Stimulated activated CD4-positive, alpha-beta T cell treated with anti-CD3 and anti-CD28 coated beads, Interleukin-1b, Interleukin-23, amount 100 ng/mL, for 48 hours (primary cell): Measurements from ENCODE around the gene SGTA.
"Not testable (repeated sequence)": the region's sequence is repeated elsewhere in the genome, so short reads cannot be mapped to it uniquely, and the experiment has no call there.

ENCODE experiments used
- DNase-seq: peaks from one replicate; pipeline ENCODE4 v3.0.0-alpha.2; 2020

Gene SGTA

DNA sequence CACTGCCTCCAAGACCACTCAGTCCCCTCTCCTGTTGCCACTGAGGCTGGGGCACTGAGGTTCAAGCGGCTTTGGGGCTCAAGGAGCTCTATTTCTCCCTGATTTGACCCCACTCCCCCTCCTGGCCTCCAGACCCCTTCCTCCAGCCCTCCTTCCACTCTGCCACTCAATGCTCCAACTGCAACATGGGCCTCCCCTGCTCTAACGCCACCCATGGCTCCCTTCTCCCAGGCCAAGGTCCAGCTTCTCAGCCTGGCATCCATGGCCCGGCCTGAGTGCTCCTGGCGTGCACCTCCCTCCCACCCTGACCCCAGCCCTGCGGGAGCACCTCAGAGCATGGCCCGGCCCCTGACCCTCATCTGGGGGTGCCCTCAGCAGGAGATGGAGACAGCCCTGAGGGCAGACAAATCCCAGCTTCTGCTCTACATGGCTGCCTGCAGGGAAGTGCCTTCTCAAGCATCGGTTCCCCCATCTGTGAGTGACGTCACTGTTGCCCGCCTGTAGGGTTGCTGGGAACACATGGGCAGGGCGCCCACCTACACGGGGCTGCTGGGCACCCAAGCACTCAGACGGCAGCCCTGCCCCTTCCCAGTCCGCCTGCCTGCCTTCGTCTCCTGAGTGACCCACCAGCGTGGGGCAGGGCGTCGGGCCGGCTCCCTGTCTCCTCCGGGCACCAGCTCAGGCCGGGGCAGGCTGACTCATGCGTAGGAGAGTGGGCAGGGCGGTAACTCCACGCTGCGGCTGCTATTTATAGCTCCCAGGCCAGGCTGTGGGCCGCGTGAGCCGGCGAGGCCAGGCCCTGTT is 60.3 kb downstream of the SGTA start:
- no peak for DNase-seq

DNA sequence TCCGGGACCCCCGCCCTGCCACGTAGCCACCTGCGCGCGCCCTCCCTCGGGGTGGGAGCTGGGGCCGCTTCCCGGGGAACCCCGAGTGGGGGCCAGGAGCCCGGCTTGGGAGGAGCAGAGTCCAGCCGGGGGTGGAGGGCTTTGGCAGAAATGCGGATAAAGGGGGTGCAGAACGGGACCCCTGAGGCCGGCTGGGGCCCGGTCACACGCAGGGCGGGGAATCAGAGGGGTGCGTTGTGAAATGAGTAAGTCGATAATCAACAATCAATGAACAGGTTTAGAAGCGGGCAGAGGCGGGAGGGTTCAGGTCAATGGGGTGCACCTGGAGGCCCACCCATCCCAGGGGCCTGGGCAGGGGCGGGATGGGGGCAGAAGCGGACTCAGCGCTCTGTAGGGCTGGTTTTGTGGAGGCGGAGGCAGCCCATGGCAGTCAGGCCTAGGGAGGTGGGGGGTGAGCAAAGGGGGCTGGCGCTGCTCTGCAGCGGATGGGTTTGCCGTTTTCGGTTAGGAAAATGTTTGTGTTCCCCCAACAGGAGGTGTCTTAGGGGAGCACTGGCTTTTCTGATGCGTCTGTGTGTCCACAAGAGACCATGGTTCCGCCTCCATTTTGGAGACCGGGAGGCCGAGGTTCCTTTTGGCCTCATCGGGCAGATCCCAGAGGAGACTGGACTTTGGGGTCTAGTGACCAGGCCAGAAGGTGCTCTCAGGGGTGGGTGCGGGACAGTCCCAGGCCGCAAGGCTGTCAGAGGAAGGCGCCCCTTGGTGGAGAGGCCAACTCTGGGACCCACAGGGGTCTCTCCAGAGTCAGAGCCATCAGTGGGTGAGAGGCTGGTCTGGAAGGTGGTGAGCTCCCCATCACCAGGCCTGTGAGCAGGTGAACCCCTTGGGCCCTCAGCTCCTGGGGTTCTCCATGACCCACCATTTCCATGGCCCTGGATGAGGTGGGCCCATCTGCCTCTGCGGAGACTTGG is 61.2 kb downstream of the SGTA start:
- DNase-seq: no peak

DNA sequence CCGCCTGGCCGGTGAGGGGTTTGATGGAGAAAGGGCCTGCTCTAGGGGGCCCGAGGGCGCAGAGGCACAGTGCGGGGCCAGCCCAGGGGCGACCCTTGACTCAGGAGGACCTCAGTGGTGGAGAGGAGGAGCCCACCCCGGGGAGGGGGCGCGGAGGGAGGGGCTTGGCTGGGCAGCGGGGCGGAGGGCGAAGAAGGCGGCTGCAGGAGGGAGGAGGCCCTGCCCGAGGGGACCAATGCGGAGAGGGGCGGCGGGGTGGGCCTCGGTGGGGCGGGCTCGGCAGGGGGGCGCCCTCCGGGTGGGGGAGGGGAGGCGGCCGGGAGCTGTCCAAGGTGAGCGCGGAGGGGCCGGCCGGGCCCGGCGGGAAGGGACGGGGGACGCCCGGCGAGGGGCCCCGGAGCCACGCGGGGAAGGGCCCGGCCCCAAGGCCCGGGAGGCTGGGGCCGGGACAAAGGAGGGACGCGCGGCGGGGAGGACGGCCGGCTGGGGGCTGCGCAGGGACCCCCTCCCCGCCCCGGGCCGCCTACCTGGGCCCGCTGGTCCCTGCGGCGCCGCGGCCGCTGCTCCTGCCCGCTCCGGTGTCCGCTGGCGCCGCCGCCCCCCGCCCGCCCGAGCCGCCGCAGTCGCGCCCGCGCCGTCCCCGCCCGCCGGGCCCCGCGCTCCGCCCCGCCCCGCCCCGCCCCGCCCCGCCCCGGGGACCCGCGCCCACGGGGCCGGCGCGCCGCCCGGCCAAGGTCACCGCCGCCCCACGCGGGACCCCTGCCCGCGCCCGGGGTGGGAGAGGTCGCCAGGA is 62.1 kb downstream of the SGTA start, which contains the start of gene DIRAS1:
Gene DIRAS1, minus strand, starts transcription at position 596 of the 793 bp plus-strand sequence. CDS start 3,566 bp downstream, outside the sequence.
- no peak for DNase-seq

DNA sequence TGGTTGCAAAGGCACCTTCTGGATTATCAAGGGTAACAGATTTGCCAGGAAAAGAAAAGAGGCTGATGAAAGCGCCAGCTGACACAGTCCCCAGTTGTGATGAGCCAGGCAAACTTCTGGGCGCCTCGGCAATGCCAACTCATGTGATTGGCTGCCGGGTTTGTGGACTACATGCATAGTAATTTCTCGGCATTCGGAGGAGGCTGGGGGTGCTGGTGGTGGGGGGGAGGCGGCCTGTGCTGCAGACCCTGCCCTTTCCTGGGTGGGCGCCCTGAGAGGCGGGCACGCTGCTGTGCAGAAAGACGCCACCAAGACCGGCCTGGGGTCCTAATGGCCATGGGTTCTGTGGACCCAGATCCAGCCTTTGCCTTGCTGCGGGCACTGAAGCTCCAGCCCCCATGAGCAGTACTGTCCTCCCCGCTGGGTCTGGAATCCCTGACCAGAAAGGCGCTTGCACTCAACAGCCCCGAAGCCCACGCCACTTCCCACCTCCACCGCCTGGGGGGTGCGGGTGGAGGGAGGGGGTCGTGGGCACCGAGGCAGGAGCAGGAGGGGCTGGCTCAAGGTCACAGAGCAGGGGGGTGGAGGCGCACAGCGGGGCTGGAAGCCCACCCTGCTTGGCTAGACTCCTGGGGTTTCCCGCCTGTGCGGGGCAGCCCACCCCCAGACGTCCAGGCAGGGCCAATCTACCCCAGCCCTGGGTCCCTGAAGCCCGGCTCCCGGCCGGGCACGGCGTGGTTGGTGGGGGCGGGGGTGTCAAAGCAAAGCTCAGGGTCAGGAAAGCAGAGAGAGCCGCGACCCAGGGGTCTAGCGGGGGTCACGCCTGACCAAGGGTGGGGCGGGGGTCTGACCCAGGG is 62.9 kb downstream of the SGTA start:
- no peak for DNase-seq

DNA sequence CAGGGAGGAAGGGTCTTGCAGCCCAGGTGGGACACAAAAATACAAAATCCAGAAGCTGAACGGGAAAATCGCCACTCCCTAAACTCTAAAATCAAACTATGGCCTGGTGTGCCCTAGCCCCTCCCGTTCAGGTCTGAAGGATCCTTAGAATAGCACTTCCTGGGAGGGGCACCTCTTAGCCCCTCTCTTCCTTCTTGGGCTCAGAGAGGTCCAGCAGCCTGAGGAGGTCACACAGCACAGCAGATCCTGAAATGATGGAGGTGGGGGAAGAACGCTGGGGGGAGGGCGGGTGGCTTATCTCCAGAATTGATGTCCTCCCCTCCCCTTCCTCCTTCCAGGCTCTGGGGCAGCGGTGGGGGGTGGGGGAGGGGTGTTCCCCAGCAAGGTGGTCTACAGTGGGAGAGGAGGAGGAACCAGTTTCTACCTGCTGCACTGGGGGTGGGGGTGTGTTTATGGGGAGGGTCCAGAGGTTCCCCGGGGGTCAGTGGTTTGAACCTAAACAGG is 63.8 kb downstream of the SGTA start:
- DNase-seq: no peak

DNA sequence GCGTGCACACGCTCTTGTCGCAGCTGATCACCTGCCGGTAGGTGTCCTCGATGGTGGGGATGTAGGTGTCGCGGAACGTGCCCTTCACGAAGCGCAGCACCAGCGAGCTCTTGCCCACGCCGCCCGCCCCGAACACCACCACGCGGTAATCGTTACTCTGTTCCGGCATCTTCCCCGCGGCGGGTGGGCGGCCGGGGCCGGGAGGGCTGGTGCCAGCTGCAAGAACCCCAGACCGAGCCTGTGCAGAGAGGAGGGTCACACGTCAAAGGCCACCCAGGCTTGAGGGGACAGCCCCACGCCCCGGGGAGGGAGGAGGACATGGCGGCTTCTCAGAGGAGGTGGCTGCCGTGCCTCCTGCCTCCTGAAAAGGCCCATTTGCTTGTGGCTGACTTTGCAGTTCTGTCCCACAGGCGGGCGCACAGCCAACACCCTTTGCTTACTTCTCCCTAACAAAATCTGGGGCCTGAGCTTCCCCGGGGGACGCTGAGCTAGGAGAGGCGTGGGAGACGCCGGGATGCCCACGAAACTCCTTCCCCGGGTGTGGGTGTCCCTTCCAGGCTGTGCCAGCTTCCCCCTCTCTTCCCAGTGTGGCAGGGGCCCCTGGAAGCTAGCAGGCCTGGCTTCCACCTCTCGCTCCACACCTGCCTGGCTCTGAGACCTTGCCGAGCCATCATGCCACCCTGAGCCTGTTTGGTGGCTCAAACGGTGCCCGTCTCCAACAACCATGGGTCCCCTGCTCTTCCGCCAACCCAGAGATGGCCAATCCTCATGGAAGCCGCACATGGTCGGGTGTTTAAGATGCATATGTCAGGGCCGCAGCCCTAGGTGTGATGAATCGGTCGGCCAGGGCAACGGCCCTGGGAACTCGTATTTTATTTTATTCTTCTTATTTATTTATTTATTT is 65.2 kb downstream of the SGTA start:
- DNase-seq: no peak

DNA sequence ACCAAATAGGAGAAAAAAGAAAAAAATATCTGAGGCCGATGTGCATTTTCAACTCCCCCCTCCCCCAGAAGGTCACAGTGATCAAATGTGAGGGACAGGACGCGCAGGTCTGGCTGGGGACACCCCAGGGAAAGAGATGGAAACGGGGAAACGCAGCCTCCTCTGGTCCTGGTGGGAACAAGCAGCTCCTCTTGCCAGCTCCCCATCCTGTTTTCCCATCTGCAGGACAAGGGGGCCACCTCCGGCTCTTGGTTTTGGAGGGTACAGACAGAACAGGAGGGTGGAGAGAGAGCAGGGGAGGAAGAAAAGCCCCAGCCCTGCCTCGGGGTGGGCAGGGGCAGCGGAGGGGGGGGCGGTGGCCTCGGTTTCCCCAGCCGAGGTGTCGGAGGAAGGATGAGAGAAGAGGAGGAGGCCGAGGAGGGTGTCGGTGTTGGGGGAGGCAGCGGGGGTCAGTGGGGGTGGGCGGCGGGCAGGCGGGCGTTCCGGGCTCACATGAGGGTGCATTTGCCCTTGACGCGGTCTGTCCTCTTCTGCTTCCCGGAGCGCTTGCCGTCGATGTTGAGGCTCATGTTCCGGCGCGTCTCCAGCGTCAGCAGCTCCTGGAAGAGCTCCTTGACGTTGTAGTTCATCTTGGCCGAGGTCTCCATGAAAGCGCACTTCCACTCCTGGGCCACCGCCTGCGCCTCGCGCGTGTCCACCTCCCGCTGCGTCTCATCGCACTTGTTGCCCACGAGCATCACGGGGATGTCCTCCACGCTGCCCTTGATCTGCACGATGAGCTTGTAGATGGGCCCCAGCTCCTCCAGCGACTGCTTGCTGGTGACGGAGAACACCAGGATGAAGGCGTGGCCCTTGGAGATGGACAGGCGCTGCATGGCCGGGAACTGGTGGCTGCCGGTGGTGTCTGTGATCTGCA is 66.1 kb downstream of the SGTA start:
- DNase-seq: no peak

DNA sequence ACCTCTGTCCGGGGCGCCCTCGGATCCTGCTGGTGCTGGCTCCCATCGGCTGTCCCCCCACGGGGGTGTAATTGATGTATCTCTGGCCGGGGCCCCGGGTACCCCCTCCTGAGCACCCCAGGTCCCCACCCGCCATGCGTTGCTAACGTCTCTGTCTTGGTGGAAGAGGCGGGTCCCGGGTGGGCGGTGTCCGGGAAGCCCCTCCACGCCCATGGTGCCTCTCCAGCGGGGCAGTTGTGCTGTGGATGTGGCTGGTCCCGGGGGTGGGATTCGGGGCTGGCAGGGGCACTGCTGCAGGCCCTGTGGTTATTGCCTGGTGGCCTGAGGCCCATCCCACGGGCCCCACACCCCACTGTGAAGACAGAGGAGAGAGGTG is 66.8 kb downstream of the SGTA start:
- no peak for DNase-seq

DNA sequence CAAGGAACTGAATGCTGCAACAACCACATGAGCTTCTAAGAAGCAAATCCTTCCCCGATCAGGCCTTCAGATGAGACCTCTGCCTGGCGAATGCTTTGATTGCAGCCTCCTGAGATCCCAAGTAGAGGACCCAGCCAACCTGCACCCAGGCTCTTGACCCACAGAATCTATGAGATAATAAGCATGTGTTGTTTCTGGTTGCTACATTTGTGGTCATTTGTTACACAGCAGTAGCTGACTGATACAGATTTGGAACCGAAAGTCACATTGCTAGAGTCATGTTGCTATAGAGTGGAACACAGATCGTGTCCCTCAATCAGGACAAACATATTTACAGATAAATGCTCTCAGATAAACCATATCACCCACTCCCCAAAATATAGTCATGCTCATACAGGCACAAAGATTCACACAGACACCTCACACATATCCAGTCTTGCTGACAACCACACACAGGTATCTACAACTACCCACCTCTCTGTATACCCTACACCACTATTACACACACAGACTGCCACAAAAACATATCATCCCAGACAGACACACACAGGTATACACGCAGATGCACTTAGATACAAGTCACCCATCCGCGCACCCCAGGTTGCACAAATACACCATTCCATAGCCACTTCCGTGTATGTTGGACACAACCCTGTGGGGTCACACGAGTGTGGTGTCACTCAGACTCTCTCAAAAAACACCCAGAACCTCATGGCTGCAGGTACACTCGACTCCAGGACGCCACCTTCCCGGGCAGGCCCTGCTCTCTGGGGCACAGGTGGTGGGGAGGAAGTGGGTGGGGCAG is 67.4 kb downstream of the SGTA start:
- no peak for DNase-seq

DNA sequence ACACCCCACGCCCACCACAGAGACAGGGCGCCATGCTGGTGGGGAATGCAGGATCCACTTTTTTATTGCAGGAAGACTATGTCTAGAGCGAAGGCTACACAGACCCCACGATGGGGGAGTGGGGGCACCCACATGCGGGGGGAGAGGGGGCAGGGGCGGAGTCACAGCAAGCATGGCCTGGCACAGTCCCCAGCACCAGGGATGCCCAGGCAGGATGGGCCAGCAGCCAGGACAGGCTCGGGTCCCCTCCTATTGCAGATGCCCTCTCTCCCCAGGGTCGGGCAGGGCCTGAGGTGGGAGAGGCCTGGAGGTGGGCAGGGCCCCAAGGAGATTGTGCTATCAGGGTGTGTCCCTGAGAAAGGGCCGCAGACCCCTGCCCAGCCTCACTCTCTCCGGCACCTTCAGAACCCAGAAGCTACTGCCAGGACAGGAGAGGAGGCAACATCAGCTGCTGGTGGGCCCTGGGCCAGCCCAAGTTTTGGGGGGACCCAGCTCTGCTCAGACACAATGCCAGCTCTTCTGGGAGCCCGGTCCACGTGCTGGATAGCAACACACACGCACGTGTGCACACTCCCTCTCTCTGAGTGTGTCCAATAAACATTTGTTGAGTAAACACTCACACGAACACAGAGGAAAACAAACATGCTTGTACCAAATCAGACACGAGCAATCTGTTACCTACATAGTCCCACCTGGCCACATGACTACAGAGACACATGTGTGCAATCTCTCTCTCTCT is 68.4 kb downstream of the SGTA start:
- DNase-seq: no peak

DNA sequence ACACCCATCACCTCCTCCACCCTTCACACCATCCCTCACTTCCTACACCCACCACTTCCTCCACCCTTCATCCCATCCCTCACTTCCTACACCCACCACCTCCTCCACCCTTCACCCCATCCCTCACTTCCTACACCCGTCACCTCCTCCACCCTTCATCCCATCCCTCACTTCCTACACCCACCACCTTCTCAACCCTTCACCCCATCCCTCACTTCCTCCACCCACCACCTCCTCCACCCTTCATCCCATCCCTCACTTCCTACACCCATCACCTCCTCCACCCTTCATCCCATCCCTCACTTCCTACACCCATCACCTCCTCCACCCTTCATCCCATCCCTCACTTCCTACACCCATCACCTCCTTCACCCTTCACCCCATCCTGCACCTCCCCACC is 69.0 kb downstream of the SGTA start:
- DNase-seq: not testable (repeated sequence)

DNA sequence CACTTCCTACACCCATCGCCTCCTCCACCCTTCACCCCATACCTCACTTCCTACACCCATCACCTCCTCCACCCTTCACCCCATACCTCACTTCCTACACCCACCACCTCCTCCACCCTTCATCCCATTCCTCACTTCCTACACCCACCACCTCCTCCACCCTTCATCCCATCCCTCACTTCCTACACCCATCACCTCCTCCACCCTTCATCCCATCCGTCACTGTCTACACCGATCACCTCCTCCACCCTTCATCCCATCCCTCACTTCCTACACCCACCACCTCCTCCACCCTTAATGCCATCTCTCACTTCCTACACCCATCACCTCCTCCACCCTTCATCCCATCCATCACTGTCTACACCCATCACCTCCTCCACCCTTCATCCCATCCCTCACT is 69.9 kb downstream of the SGTA start:
- DNase-seq: not testable (repeated sequence)

DNA sequence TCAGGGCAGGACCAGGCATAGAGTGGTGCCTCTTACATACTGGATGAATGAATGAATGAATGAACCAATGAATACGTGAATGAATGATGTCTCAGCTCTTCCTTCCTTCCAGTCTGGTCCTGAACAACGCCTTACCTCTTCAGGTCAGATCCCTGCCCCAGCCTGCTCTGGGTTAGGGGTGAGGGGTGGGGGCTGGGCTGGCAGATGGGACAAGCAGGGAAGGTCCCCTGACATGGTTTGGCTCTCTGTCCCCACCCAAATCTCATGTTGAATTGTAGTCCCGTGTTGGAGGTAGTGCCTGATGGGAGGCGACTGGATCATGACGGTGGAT is 71.2 kb downstream of the SGTA start:
- no peak for DNase-seq

DNA sequence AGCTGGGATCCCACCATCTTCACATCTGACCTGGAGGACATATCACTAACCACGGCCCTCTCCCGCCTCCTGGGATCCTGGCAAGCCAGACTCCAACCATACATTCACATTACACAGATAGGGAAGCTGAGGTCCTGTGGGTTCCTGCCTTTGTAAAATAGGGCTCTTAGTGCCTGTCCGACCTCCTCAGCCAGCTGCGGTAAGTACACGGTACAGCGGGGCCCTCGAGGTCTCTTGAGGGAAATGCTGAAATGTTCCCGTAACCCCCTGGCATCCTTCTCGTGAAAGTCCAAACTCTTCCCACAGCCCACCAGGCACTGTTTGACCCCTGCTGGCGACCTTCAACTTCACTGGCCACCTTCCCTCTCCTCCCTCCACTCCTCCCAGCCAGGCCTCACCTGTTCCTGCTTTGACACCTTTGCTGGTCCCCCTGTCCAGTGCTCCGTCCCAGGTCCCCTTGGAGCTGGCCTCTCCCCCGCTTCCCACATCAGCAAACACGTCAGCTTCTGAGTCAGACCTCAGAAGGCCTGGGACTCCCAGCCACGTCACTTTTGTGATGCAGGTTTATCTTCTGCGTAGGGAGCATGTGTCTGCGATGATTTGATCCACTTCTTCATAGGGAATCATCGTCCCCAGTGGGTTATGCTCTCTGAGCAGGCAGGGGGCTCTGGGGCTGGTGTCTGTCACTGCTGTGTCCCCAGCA is 71.8 kb downstream of the SGTA start:
- no peak for DNase-seq

DNA sequence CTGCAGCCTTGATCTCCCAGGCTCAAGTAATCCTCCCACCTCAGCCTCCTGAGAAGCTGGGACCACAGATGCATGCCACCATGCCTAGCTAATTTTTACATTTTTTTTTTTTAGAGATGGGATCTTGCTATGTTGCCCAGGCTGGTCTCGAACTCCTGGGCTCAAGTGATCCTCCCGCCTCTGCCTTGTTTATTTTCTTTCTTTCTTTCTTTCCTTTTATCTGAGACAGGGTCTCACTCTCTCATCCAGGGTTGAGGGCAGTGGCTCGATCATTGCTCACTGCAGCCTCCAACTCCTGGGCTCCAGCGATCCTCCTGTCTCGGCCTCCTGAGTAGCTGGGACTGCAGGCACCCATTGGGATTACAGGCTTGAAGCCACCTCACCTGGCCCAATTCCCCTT is 76.8 kb downstream of the SGTA start:
- no peak for DNase-seq
